Upper lobe of left lung (tissue), 6 donors: Measurements from ENCODE around the gene GBE1. TPM values are rescaled to one million over a fixed set of nuclear protein-coding genes. Genes with fewer than 3 reads are reported as not detected.

ENCODE experiments used
- ATAC-seq, 2 donors: fragments of 200-7000 bp; cut with Tn5 transposase; one replicate each; pipeline ENCODE4 v1.9.1; 2022; ENCODE audit warnings: mild to moderate bottlenecking in 2 of 2, moderate library complexity in 2 of 2; ENCODE audit not compliant: low FRiP score in 2 of 2
- DNase-seq, 2 donors: peaks; one replicate each; pipeline ENCODE4 v3.0.0-alpha.2; 2019 to 2020
- H3K27ac ChIP-seq, 4 donors: fragments of 200-600 bp; sonication (generic); one replicate each; pipeline ENCODE4 v1.5.1; 2016 to 2019
- H3K27me3 ChIP-seq, 4 donors: fragments of 200-600 bp; sonication (generic); one replicate each; pipeline ENCODE4 v1.5.1; 2017 to 2019
- H3K36me3 ChIP-seq, 4 donors: fragments of 200-600 bp; sonication (generic); one replicate each; pipeline ENCODE4 v1.5.1; 2016 to 2019
- H3K4me1 ChIP-seq, 4 donors: fragments of 200-600 bp; sonication (generic); one replicate each; pipeline ENCODE4 v1.5.1; 2018 to 2019
- H3K4me3 ChIP-seq, 4 donors: fragments of 200-600 bp; sonication (generic); one replicate each; pipeline ENCODE4 v1.5.1; 2017 to 2019; ENCODE audit warnings: mild to moderate bottlenecking in 2 of 4, moderate library complexity in 1 of 4
- H3K9me3 ChIP-seq, 4 donors: fragments of 200-600 bp; sonication (generic); one replicate each; pipeline ENCODE4 v1.5.1; 2018 to 2019
- CTCF ChIP-seq, 6 experiments: fragments of 450-650 bp in 4 of 6; fragments of 200-600 bp in 2 of 6; sonication (generic) in 2 of 6; IDR thresholded peaks; one replicate each; pipeline ENCODE4 v1.5.1; 2016 to 2019; ENCODE audit warnings: antibody characterized with exemption in 6 of 6
- EP300 ChIP-seq, 4 donors: sonication (generic); formaldehyde crosslinking; IDR thresholded peaks; one replicate each; pipeline ENCODE4 v1.5.1; 2017; ENCODE audit warnings: antibody characterized with exemption in 4 of 4, control low read depth in 2 of 4
- POLR2A ChIP-seq, 4 donors: fragments of 450-650 bp; IDR thresholded peaks; one replicate each; pipeline ENCODE4 v1.5.1; 2016 to 2017; ENCODE audit warnings: antibody characterized with exemption in 4 of 4, mild to moderate bottlenecking in 2 of 4
- POLR2AphosphoS5 ChIP-seq, 2 donors: sonication (generic); formaldehyde crosslinking; IDR thresholded peaks; one replicate each; pipeline ENCODE4 v1.5.1; 2017; ENCODE audit warnings: antibody characterized with exemption in 2 of 2
- WGBS, 2 donors: methylation state at CpG; one replicate each; pipeline ENCODE4 v1.1.5; 2017 to 2018; 5-methylcytosine and 5-hydroxymethylcytosine counted together
- total RNA-seq, 6 donors: library from RNA; depleted of rRNA in 4 of 6; stranded (reverse); fragments of >200 nt in 4 of 6; gene quantifications; one replicate each; pipeline versions ENCODE4 v1.1.0 to v1.2.1, GENCODE V29; 2016 to 2021
- donor health status: DM: no; HTN: no; CAD: no; lungs with moderate emphysema.
- donor health status: DM: no; HTN: yes; CAD: no; lungs with severe emphysema.

GBE1 gene
- total RNA-seq, 6 donors from 2014 or later, result 19.9 to 40.9 (median 27.5) TPM

GRCh38 chr3:81723732-81724313 lies 37.6 kb downstream of the GBE1 start:
- TF ChIP-seq EP300 (IDR thresholded peaks at IDR 0.05) (no peak), CTCF (IDR thresholded peaks at IDR 0.05) (no peak), POLR2A (IDR thresholded peaks at IDR 0.05) (no peak), POLR2AphosphoS5 (IDR thresholded peaks at IDR 0.05) (no peak)
- DNase-seq (no peak), ATAC-seq (no peak)
- Histone ChIP-seq H3K27me3 (no peaks in the 10 kb centered on the region), H3K4me1 (peaks cover 0 to 6% (median 0%) of the 10 kb centered on the region in 4 donors), H3K9me3 (no peaks in the 10 kb centered on the region), H3K36me3 (no peaks in the 10 kb centered on the region), H3K27ac (no peak overlapping the region), H3K4me3 (no peak overlapping the region)
- WGBS, 2 donors, result 80 to 81% methylated on average over 4 of the region's 4 CpGs

GRCh38 chr3:81718311-81718710 lies 43.1 kb downstream of the GBE1 start:
- Histone ChIP-seq H3K27me3 (no peaks in the 10 kb centered on the region), H3K27ac (no peak overlapping the region), H3K9me3 (no peaks in the 10 kb centered on the region), H3K36me3 (no peaks in the 10 kb centered on the region), H3K4me3 (no peak overlapping the region), H3K4me1 (peaks cover 0 to 8% (median 3%) of the 10 kb centered on the region in 4 donors)
- TF ChIP-seq CTCF (IDR thresholded peaks at IDR 0.05) (no peak), EP300 (IDR thresholded peaks at IDR 0.05) (no peak), POLR2AphosphoS5 (IDR thresholded peaks at IDR 0.05) (no peak)
- 75 to 96% methylated on average over 1 of the region's 1 CpG for WGBS, 2 donors
- no peak for ATAC-seq
- DNase-seq, result no peak

- WGBS, 2 donors, result 59 to 67% methylated on average over 3 of the region's 3 CpGs
These were observed 44.5 kb downstream of the GBE1 start for GRCh38 chr3:81716870-81717509.

GRCh38 chr3:81713031-81713430 lies 48.4 kb downstream of the GBE1 start:
- H3K4me1 ChIP-seq, result peaks cover 0 to 8% (median 3%) of the 10 kb centered on the region in 4 donors
- H3K36me3 ChIP-seq, result no peaks in the 10 kb centered on the region
- no peaks in the 10 kb centered on the region for H3K9me3 ChIP-seq
- DNase-seq (no peak), ATAC-seq (no peak)
- no peaks in the 10 kb centered on the region for H3K27me3 ChIP-seq
- WGBS, 2 donors, result 92 to 96% methylated on average over 4 of the region's 4 CpGs
- TF ChIP-seq EP300 (IDR thresholded peaks at IDR 0.05), result no peak
- no peak overlapping the region for H3K4me3 ChIP-seq
- H3K27ac ChIP-seq, result no peak overlapping the region

More at GRCh38 chr3:81716870-81717509, 44.5 kb downstream of the GBE1 start:
- DNase-seq (peak in 1 of 2 donors; percentile 60), ATAC-seq (peak; percentile 62 to 73)
- no peak for TF ChIP-seq POLR2AphosphoS5 (IDR thresholded peaks at IDR 0.05)
- no peak for TF ChIP-seq CTCF (IDR thresholded peaks at IDR 0.05)
- TF ChIP-seq POLR2A (IDR thresholded peaks at IDR 0.05), result no peak
- TF ChIP-seq EP300 (IDR thresholded peaks at IDR 0.05), result peak in 1 of 4 donors; percentile 39
- no peak overlapping the region for H3K4me3 ChIP-seq
- no peaks in the 10 kb centered on the region for H3K9me3 ChIP-seq
- no peak overlapping the region for H3K27ac ChIP-seq
- no peaks in the 10 kb centered on the region for H3K27me3 ChIP-seq
- H3K4me1 ChIP-seq, result peaks cover 0 to 8% (median 3%) of the 10 kb centered on the region in 4 donors
- no peaks in the 10 kb centered on the region for H3K36me3 ChIP-seq

- H3K36me3 ChIP-seq, result peaks cover 0 to 5% (median 0%) of the 10 kb centered on the region in 4 donors
- no peak for ATAC-seq
- H3K4me3 ChIP-seq, result no peak overlapping the region
- no peaks in the 10 kb centered on the region for H3K27me3 ChIP-seq
- TF ChIP-seq POLR2AphosphoS5 (IDR thresholded peaks at IDR 0.05) (no peak), CTCF (IDR thresholded peaks at IDR 0.05) (no peak), POLR2A (IDR thresholded peaks at IDR 0.05) (no peak), EP300 (IDR thresholded peaks at IDR 0.05) (no peak)
- no peak overlapping the region for H3K27ac ChIP-seq
- no peaks in the 10 kb centered on the region for H3K4me1 ChIP-seq
- DNase-seq, result no peak
- WGBS, 2 donors, result 87 to 93% methylated on average over 2 of the region's 2 CpGs
- no peaks in the 10 kb centered on the region for H3K9me3 ChIP-seq
These were observed 51.8 kb downstream of the GBE1 start for GRCh38 chr3:81709606-81710005.
